ENCODE data around the gene SULT4A1. TPM values are rescaled to one million over a fixed set of nuclear protein-coding genes. Genes with fewer than 3 reads are reported as not detected.

SULT4A1 gene
- total and polyA plus RNA-seq, 2 of the 8 experiments (the other 6 are each of a cell fraction or from before 2014, with no cell fraction given) = 9.1 to 11.8 TPM

- TF ChIP-seq TBP (IDR thresholded peaks at IDR 0.05; ENCODE audit: low read depth, low read length) = 0 out of 2 replicates have a peak, but pooled peaks have one; percentile 46
- TF ChIP-seq POU5F1 (IDR thresholded peaks at IDR 0.05; ENCODE audit: low read depth, low read length) = no peak
- no peak for TF ChIP-seq JUN (IDR thresholded peaks at IDR 0.05; ENCODE audit: low read depth, low read length)
- TF ChIP-seq NANOG (IDR thresholded peaks at IDR 0.05; ENCODE audit: insufficient read depth, low read depth, low read length, poor library complexity, severe bottlenecking) = no peak
- TF ChIP-seq CHD1 (IDR thresholded peaks at IDR 0.05; ENCODE audit: low read depth, low read length) = no peak
- TF ChIP-seq EZH2 (IDR thresholded peaks at IDR 0.05; ENCODE audit: low read depth, low read length, severe bottlenecking) = no peak
- no peak for TF ChIP-seq BCL11A (IDR thresholded peaks at IDR 0.05; ENCODE audit: low read depth in 2 of 2, low read length in 2 of 2)
- no peak for TF ChIP-seq ZNF274 (IDR thresholded peaks at IDR 0.05; ENCODE audit: borderline replicate concordance, extremely low read depth, low read length)
- no peak for TF ChIP-seq BRCA1 (IDR thresholded peaks at IDR 0.05; ENCODE audit: low read depth, low read length)
- TF ChIP-seq SIN3A (conservative IDR thresholded peaks at IDR 0.05 in 1 of 2, IDR thresholded peaks at IDR 0.05 in 1 of 2; ENCODE audit: low read depth in 1 of 2, low read length in 2 of 2) = peak; percentile 94 to 99
- TF ChIP-seq SP4 (IDR thresholded peaks at IDR 0.05; ENCODE audit: low read length) = no peak
- TF ChIP-seq ATF3 (IDR thresholded peaks at IDR 0.05; ENCODE audit: insufficient read depth, low read depth, low read length) = no peak
- TF ChIP-seq MAX (IDR thresholded peaks at IDR 0.05) = peak; percentile 83
- TF ChIP-seq KDM5A (IDR thresholded peaks at IDR 0.05; ENCODE audit: low read length) = no peak
- TF ChIP-seq YY1 (IDR thresholded peaks at IDR 0.05; ENCODE audit: low read depth, low read length) = 0 out of 2 replicates have a peak, but pooled peaks have one; percentile 6
- no peak for TF ChIP-seq CBX5 (IDR thresholded peaks at IDR 0.05; ENCODE audit: low read depth, low read length)
- TF ChIP-seq KDM1A (IDR thresholded peaks at IDR 0.05; ENCODE audit: borderline replicate concordance, low read length) = no peak
- TF ChIP-seq GABPA (IDR thresholded peaks at IDR 0.05; ENCODE audit: borderline replicate concordance, insufficient read depth, low read length) = peak; percentile 93
- peak; percentile 72 for TF ChIP-seq ASH2L (IDR thresholded peaks at IDR 0.05; ENCODE audit: low read length)
- TF ChIP-seq CTBP2 (IDR thresholded peaks at IDR 0.05; ENCODE audit: borderline replicate concordance, insufficient read depth, insufficient read length, low read length) = no peak
Observed at GRCh38 chr22:43812149-43812842, 50.0 kb downstream of the SULT4A1 start, which contains the start of gene EFCAB6 (continued).
